Measurements from ENCODE around the gene VSNL1. TPM values are rescaled to one million over a fixed set of nuclear protein-coding genes. Genes with fewer than 3 reads are reported as not detected.

VSNL1 gene
- total and polyA plus RNA-seq, 2 donors (not counting 1 experiment from before 2014, with no cell fraction given): not detected

DNA sequence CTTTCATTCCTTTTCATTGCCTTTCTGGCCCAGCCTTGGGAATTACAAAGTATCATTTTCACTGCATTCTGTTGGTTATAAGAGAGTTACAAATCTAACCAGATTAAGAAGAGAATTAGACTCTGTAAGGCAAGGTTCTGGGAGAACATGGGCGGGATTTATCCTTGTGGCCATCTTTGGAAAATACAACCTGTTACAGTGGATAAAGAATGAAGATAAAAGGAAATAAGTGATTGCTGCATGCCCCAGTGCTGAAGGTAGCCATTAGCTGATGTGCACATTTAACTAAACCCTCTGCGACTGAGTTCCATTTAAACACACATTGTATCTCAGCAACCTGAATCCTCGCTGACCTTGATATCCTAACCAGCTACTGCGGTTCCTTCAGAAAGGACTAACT, 119.7 kb downstream of the VSNL1 start:
- no peak for DNase-seq
- 100% methylated on average over 4 of the region's 4 CpGs for WGBS (ENCODE audit: insufficient coverage)
- no peak overlapping the region for H3K4me2 ChIP-seq (replicated peaks; ENCODE audit: low read depth, low read length, poor library complexity, severe bottlenecking)
- no peaks in the 10 kb centered on the region for H3K79me2 ChIP-seq (ENCODE audit: control insufficient read depth, insufficient read depth, low read length)
- H3K27ac ChIP-seq (ENCODE audit: low read length in 2 of 2): no peak overlapping the region
- no peak overlapping the region for H2AFZ ChIP-seq (ENCODE audit: insufficient read depth, low read depth, low read length, poor library complexity, severe bottlenecking)
- H3K9ac ChIP-seq (ENCODE audit: low read length): no peak overlapping the region
- Mint-ChIP-seq H3K4me1 (no peaks in the 10 kb centered on the region), H3K4me3 (no peak overlapping the region), H3K27ac (no peak overlapping the region), H3K27me3 (no peaks in the 10 kb centered on the region), H3K9me3 (ENCODE audit: insufficient read depth) (no peaks in the 10 kb centered on the region)
- ChIA-PET POLR2A (no interaction called here), CTCF (interaction anchor here (1.1 to 3.7 kb wide), 4 partner anchors 10 to 60 kb away, joined by 3 to 34 read pairs (median 5); no protein-coding TSS in a partner anchor)
- peaks cover 8 to 37% of the 10 kb centered on the region in 2 experiments for H3K36me3 ChIP-seq (replicated peaks in 1 of 2; ENCODE audit: control extremely low read depth in 1 of 2, control insufficient read depth in 1 of 2, extremely low read depth in 1 of 2, insufficient read depth in 2 of 2, low read length in 1 of 2)
- intact Hi-C loops (cut with micrococcal nuclease): no loop called here
- H3K4me3 ChIP-seq (ENCODE audit: control extremely low read depth in 1 of 5, extremely low read depth in 1 of 5, insufficient read depth in 1 of 5, low read depth in 2 of 5, low read length in 4 of 5): no peak overlapping the region
- H3K4me1 ChIP-seq (ENCODE audit: control insufficient read depth in 2 of 2, insufficient read depth in 2 of 2, low read length in 2 of 2): no peaks in the 10 kb centered on the region
- ATAC-seq (ENCODE audit: low read depth): no peak
- TF ChIP-seq, protein P1, sequence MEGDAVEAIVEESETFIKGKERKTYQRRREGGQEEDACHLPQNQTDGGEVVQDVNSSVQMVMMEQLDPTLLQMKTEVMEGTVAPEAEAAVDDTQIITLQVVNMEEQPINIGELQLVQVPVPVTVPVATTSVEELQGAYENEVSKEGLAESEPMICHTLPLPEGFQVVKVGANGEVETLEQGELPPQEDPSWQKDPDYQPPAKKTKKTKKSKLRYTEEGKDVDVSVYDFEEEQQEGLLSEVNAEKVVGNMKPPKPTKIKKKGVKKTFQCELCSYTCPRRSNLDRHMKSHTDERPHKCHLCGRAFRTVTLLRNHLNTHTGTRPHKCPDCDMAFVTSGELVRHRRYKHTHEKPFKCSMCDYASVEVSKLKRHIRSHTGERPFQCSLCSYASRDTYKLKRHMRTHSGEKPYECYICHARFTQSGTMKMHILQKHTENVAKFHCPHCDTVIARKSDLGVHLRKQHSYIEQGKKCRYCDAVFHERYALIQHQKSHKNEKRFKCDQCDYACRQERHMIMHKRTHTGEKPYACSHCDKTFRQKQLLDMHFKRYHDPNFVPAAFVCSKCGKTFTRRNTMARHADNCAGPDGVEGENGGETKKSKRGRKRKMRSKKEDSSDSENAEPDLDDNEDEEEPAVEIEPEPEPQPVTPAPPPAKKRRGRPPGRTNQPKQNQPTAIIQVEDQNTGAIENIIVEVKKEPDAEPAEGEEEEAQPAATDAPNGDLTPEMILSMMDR (IDR thresholded peaks at IDR 0.05): no peak
- no peak for TF ChIP-seq EZH2 (IDR thresholded peaks at IDR 0.05; ENCODE audit: borderline replicate concordance, insufficient read depth, low read depth, low read length, poor library complexity, severe bottlenecking)
- no peaks in the 10 kb centered on the region for H3K9me3 ChIP-seq (ENCODE audit: control extremely low read depth in 1 of 3, control insufficient read depth in 2 of 3, insufficient read depth in 1 of 3, low read length in 2 of 3)
- H3K27me3 ChIP-seq (replicated peaks in 1 of 4; ENCODE audit: control extremely low read depth in 1 of 4, control insufficient read depth in 3 of 4, insufficient read depth in 4 of 4, low read length in 3 of 4): no peaks in the 10 kb centered on the region
- no peaks in the 10 kb centered on the region for H4K20me1 ChIP-seq (ENCODE audit: control insufficient read depth, insufficient read depth, low read length, poor library complexity, severe bottlenecking)

DNA sequence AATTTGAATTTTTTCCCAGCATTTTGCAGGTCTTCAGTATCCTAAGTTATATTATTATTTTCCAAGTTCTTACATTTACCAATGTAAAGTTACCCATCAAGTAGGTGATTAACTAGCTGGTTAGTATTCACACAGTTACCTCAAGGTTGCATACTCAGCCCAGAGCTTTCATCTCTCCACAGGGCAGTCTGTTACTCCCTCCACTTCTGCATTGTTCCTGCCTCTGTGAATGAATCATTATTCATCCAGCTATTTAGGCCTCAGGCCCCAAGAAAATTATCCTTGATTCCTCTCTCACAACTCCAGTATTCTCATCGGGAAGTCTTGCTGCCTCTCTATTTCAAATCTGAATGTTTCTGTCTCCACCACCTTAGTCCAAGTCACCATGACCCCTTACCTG, 121.0 kb downstream of the VSNL1 start:
- POLR2A ChIA-PET: no interaction called here
- Histone ChIP-seq H3K27ac (ENCODE audit: low read length in 2 of 2) (no peak overlapping the region), H3K4me3 (ENCODE audit: control extremely low read depth in 1 of 5, extremely low read depth in 1 of 5, insufficient read depth in 1 of 5, low read depth in 2 of 5, low read length in 4 of 5) (no peak overlapping the region), H3K4me1 (ENCODE audit: control insufficient read depth in 2 of 2, insufficient read depth in 2 of 2, low read length in 2 of 2) (no peaks in the 10 kb centered on the region), H3K4me2 (replicated peaks; ENCODE audit: low read depth, low read length, poor library complexity, severe bottlenecking) (no peak overlapping the region), H3K36me3 (replicated peaks in 1 of 2; ENCODE audit: control extremely low read depth in 1 of 2, control insufficient read depth in 1 of 2, extremely low read depth in 1 of 2, insufficient read depth in 2 of 2, low read length in 1 of 2) (peaks cover 8 to 47% of the 10 kb centered on the region in 2 experiments), H3K27me3 (replicated peaks in 1 of 4; ENCODE audit: control extremely low read depth in 1 of 4, control insufficient read depth in 3 of 4, insufficient read depth in 4 of 4, low read length in 3 of 4) (no peaks in the 10 kb centered on the region), H3K9ac (ENCODE audit: low read length) (no peak overlapping the region), H3K79me2 (ENCODE audit: control insufficient read depth, insufficient read depth, low read length) (no peaks in the 10 kb centered on the region), H4K20me1 (ENCODE audit: control insufficient read depth, insufficient read depth, low read length, poor library complexity, severe bottlenecking) (no peaks in the 10 kb centered on the region), H2AFZ (ENCODE audit: insufficient read depth, low read depth, low read length, poor library complexity, severe bottlenecking) (no peak overlapping the region), H3K9me3 (ENCODE audit: control extremely low read depth in 1 of 3, control insufficient read depth in 2 of 3, insufficient read depth in 1 of 3, low read length in 2 of 3) (no peaks in the 10 kb centered on the region)
- WGBS (ENCODE audit: insufficient coverage): 92% methylated on average over 1 of the region's 1 CpG
- no peaks in the 10 kb centered on the region for H3K4me1 Mint-ChIP-seq
- no peaks in the 10 kb centered on the region for H3K27me3 Mint-ChIP-seq
- DNase-seq (no peak), ATAC-seq (ENCODE audit: low read depth) (no peak)
- H3K27ac Mint-ChIP-seq: no peak overlapping the region
- no peak overlapping the region for H3K4me3 Mint-ChIP-seq
- no peaks in the 10 kb centered on the region for H3K9me3 Mint-ChIP-seq (ENCODE audit: insufficient read depth)
- TF ChIP-seq EZH2 (IDR thresholded peaks at IDR 0.05; ENCODE audit: borderline replicate concordance, insufficient read depth, low read depth, low read length, poor library complexity, severe bottlenecking): no peak
- TF ChIP-seq, protein P1 (IDR thresholded peaks at IDR 0.05): no peak
- CTCF ChIA-PET: interaction anchor here (1.2 to 3.7 kb wide), 3 partner anchors 9 to 16 kb away, joined by 5 to 34 read pairs (median 5); no protein-coding TSS in a partner anchor
- intact Hi-C loops (cut with micrococcal nuclease): no loop called here

Data from B cell (primary cell).